Trophoblast cell (in vitro differentiated cells and primary cell): Measurements from ENCODE around the gene CRYZL1.

Experiments used
- DNase-seq, 2 donors: peaks; one replicate each; pipeline ENCODE4 v3.0.0-alpha.2; 2016
- H2AFZ ChIP-seq: 2 replicates; pipeline ENCODE4 v1.6.1; 2013; ENCODE audit warnings: low read length, moderate library complexity, mild to moderate bottlenecking; ENCODE audit not compliant: insufficient read depth, poor library complexity
- H2AK5ac ChIP-seq: 2 replicates; pipeline ENCODE4 v1.6.1; 2013; ENCODE audit warnings: mild to moderate bottlenecking, low read length
- H2BK120ac ChIP-seq: 2 replicates; pipeline ENCODE4 v1.6.1; 2013; ENCODE audit warnings: low read length, mild to moderate bottlenecking, moderate library complexity; ENCODE audit not compliant: insufficient read depth, poor library complexity
- H2BK12ac ChIP-seq: 2 replicates; pipeline ENCODE4 v1.6.1; 2013; ENCODE audit warnings: mild to moderate bottlenecking, low read length, moderate library complexity
- H2BK5ac ChIP-seq: 2 replicates; pipeline ENCODE4 v1.6.1; 2013; ENCODE audit warnings: low read length, low read depth, moderate library complexity, mild to moderate bottlenecking; ENCODE audit not compliant: poor library complexity
- H3K14ac ChIP-seq: 2 replicates; pipeline ENCODE4 v1.6.1; 2013; ENCODE audit warnings: mild to moderate bottlenecking, low read length
- H3K18ac ChIP-seq: 2 replicates; pipeline ENCODE4 v1.6.1; 2013; ENCODE audit warnings: mild to moderate bottlenecking, low read length
- H3K23ac ChIP-seq: 2 replicates; pipeline ENCODE4 v1.6.1; 2013; ENCODE audit warnings: low read length
- H3K27ac ChIP-seq: 2 replicates; pipeline ENCODE4 v1.5.1; 2013; ENCODE audit warnings: low read depth, mild to moderate bottlenecking, inconsistent platforms, low read length, moderate library complexity
- H3K27me3 ChIP-seq: 2 replicates; pipeline ENCODE4 v1.6.1; 2013; ENCODE audit warnings: inconsistent platforms, mild to moderate bottlenecking, low read length, moderate library complexity; ENCODE audit not compliant: insufficient read depth
- H3K36me3 ChIP-seq, 2 experiments: 1 replicate in 1 of 2; 2 replicates in 1 of 2; pipeline ENCODE4 v1.6.1; 2013; ENCODE audit warnings: low read length in 2 of 2, mild to moderate bottlenecking in 2 of 2, moderate library complexity in 1 of 2; ENCODE audit not compliant: insufficient read depth in 2 of 2, control insufficient read depth in 1 of 2
- H3K4ac ChIP-seq: 2 replicates; pipeline ENCODE4 v1.6.1; 2013; ENCODE audit warnings: low read depth, mild to moderate bottlenecking, low read length, moderate library complexity
- H3K4me1 ChIP-seq, 2 experiments: 1 replicate in 1 of 2; 2 replicates in 1 of 2; pipeline ENCODE4 v1.6.1; 2013; ENCODE audit warnings: low read length in 2 of 2, mild to moderate bottlenecking in 2 of 2, moderate library complexity in 1 of 2; ENCODE audit not compliant: insufficient read depth in 2 of 2, control insufficient read depth in 1 of 2
- H3K4me2 ChIP-seq: 2 replicates; pipeline ENCODE4 v1.6.1; 2013; ENCODE audit warnings: inconsistent platforms, mild to moderate bottlenecking, low read length, moderate library complexity
- H3K4me3 ChIP-seq: 2 replicates; pipeline ENCODE4 v1.5.1; 2013; ENCODE audit warnings: mild to moderate bottlenecking, low read depth, low read length, inconsistent platforms
- H3K79me1 ChIP-seq: one replicate; pipeline ENCODE4 v1.6.1; 2013; ENCODE audit warnings: low read length
- H3K79me2 ChIP-seq: 2 replicates; pipeline ENCODE4 v1.6.1; 2013; ENCODE audit warnings: low read length, mild to moderate bottlenecking; ENCODE audit not compliant: control insufficient read depth, insufficient read depth, poor library complexity
- H3K9ac ChIP-seq: 2 replicates; pipeline ENCODE4 v1.6.1; 2013; ENCODE audit warnings: mild to moderate bottlenecking, low read length
- H3K9me3 ChIP-seq: 2 replicates; pipeline ENCODE4 v1.6.1; 2013; ENCODE audit warnings: low read depth, mild to moderate bottlenecking, control low read depth, inconsistent platforms, low read length; ENCODE audit not compliant: insufficient read depth
- H4K12ac ChIP-seq: 2 replicates; pipeline ENCODE4 v1.6.1; 2013; ENCODE audit warnings: low read depth, mild to moderate bottlenecking, low read length, moderate library complexity
- H4K8ac ChIP-seq: 2 replicates; pipeline ENCODE4 v1.6.1; 2013; ENCODE audit warnings: low read depth, mild to moderate bottlenecking, low read length, moderate library complexity
- H4K91ac ChIP-seq: one replicate; pipeline ENCODE4 v1.6.1; 2013; ENCODE audit warnings: low read depth, mild to moderate bottlenecking, low read length, moderate library complexity
- WGBS: extraction: QIAGEN DNeasy Blood & Tissue Kit; methylation state at CpG from one replicate; pipeline ENCODE4 v1.1.7; 2013; ENCODE audit warnings: missing lambda C conversion rate; ENCODE audit not compliant: insufficient read length, insufficient coverage; ENCODE audit errors: extremely low coverage; 5-methylcytosine and 5-hydroxymethylcytosine counted together

Gene CRYZL1

GRCh38 chr21:33551664-33552063 lies 89.9 kb downstream of the CRYZL1 start:
- H3K4me1 ChIP-seq = no peaks in the 10 kb centered on the region
- H4K8ac ChIP-seq = no peak overlapping the region
- no peak overlapping the region for H3K9ac ChIP-seq
- peak overlapping the region; percentile 36 for H3K4ac ChIP-seq
- WGBS = no CpG with 5 or more reads among the region's 2 CpGs
- no peak overlapping the region for H3K4me2 ChIP-seq
- no peak overlapping the region for H2AFZ ChIP-seq
- no peak for DNase-seq
- H4K12ac ChIP-seq = no peak overlapping the region
- H3K18ac ChIP-seq = no peak overlapping the region
- no peak overlapping the region for H3K27ac ChIP-seq
- H2BK5ac ChIP-seq = no peak overlapping the region
- H2BK12ac ChIP-seq = no peak overlapping the region
- H3K14ac ChIP-seq = no peak overlapping the region
- H2BK120ac ChIP-seq = no peak overlapping the region
- H3K4me3 ChIP-seq = no peak overlapping the region
- H4K91ac ChIP-seq = no peak overlapping the region
- no peak overlapping the region for H2AK5ac ChIP-seq
- no peaks in the 10 kb centered on the region for H3K27me3 ChIP-seq
- H3K9me3 ChIP-seq = peaks cover 3% of the 10 kb centered on the region
- peaks cover 47 to 62% of the 10 kb centered on the region in 2 experiments for H3K36me3 ChIP-seq
- H3K79me2 ChIP-seq = peaks cover 9% of the 10 kb centered on the region
- H3K79me1 ChIP-seq = no peaks in the 10 kb centered on the region
- H3K23ac ChIP-seq = no peak overlapping the region

GRCh38 chr21:33550772-33551660 lies 90.5 kb downstream of the CRYZL1 start:
- no peak for DNase-seq
- H3K4me1 ChIP-seq = no peaks in the 10 kb centered on the region
- no CpG with 5 or more reads among the region's 23 CpGs for WGBS
- no peak overlapping the region for H4K91ac ChIP-seq
- peaks cover 47 to 62% of the 10 kb centered on the region in 2 experiments for H3K36me3 ChIP-seq
- no peak overlapping the region for H4K12ac ChIP-seq
- no peak overlapping the region for H4K8ac ChIP-seq
- no peaks in the 10 kb centered on the region for H3K79me1 ChIP-seq
- H3K27me3 ChIP-seq = no peaks in the 10 kb centered on the region
- H2BK5ac ChIP-seq = no peak overlapping the region
- H2BK120ac ChIP-seq = no peak overlapping the region
- no peak overlapping the region for H3K4me3 ChIP-seq
- H3K4ac ChIP-seq = peak overlapping the region; percentile 37
- no peak overlapping the region for H2AFZ ChIP-seq
- H3K14ac ChIP-seq = no peak overlapping the region
- H2AK5ac ChIP-seq = no peak overlapping the region
- H3K4me2 ChIP-seq = no peak overlapping the region
- no peak overlapping the region for H3K18ac ChIP-seq
- H3K9me3 ChIP-seq = peaks cover 3% of the 10 kb centered on the region
- peaks cover 9% of the 10 kb centered on the region for H3K79me2 ChIP-seq
- no peak overlapping the region for H3K27ac ChIP-seq
- no peak overlapping the region for H3K23ac ChIP-seq
- no peak overlapping the region for H2BK12ac ChIP-seq
- no peak overlapping the region for H3K9ac ChIP-seq

GRCh38 chr21:33549848-33550771 lies 91.4 kb downstream of the CRYZL1 start:
- H3K23ac ChIP-seq = no peak overlapping the region
- H2BK120ac ChIP-seq = no peak overlapping the region
- no peak overlapping the region for H3K9ac ChIP-seq
- peaks cover 9% of the 10 kb centered on the region for H3K79me2 ChIP-seq
- no peak overlapping the region for H3K4me2 ChIP-seq
- no peak overlapping the region for H4K8ac ChIP-seq
- no peak overlapping the region for H3K18ac ChIP-seq
- no CpG with 5 or more reads among the region's 19 CpGs for WGBS
- DNase-seq = no peak
- peaks cover 3% of the 10 kb centered on the region for H3K9me3 ChIP-seq
- H3K4ac ChIP-seq = peak overlapping the region; percentile 62
- no peak overlapping the region for H3K4me3 ChIP-seq
- no peak overlapping the region for H4K12ac ChIP-seq
- no peak overlapping the region for H2AK5ac ChIP-seq
- no peak overlapping the region for H3K27ac ChIP-seq
- no peak overlapping the region for H4K91ac ChIP-seq
- H2BK12ac ChIP-seq = no peak overlapping the region
- H3K14ac ChIP-seq = no peak overlapping the region
- no peaks in the 10 kb centered on the region for H3K79me1 ChIP-seq
- no peak overlapping the region for H2AFZ ChIP-seq
- no peaks in the 10 kb centered on the region for H3K27me3 ChIP-seq
- no peaks in the 10 kb centered on the region for H3K4me1 ChIP-seq
- H2BK5ac ChIP-seq = no peak overlapping the region
- H3K36me3 ChIP-seq = peaks cover 47 to 60% of the 10 kb centered on the region in 2 experiments

- Histone ChIP-seq H3K14ac (no peak overlapping the region), H2AK5ac (no peak overlapping the region), H3K79me2 (peaks cover 12% of the 10 kb centered on the region), H3K4me2 (no peak overlapping the region), H3K18ac (no peak overlapping the region), H2BK120ac (no peak overlapping the region), H3K27me3 (no peaks in the 10 kb centered on the region), H3K79me1 (peaks cover 10% of the 10 kb centered on the region), H3K9me3 (peaks cover 3% of the 10 kb centered on the region), H2BK5ac (no peak overlapping the region), H2BK12ac (no peak overlapping the region), H3K4ac (peak overlapping the region; percentile 84), H3K4me1 (peaks cover 0 to 3% of the 10 kb centered on the region in 2 experiments), H4K91ac (no peak overlapping the region), H3K27ac (no peak overlapping the region), H3K4me3 (no peak overlapping the region), H4K8ac (no peak overlapping the region), H2AFZ (no peak overlapping the region), H3K36me3 (peaks cover 21 to 22% of the 10 kb centered on the region in 2 experiments), H3K23ac (no peak overlapping the region), H4K12ac (no peak overlapping the region), H3K9ac (no peak overlapping the region)
- DNase-seq = no peak
- WGBS = 100% methylated on average over 1 of the region's 3 CpGs
Observed at GRCh38 chr21:33546086-33546485, 95.5 kb downstream of the CRYZL1 start.
